ENCODE measurements around the gene ARHGEF2.

DNA sequence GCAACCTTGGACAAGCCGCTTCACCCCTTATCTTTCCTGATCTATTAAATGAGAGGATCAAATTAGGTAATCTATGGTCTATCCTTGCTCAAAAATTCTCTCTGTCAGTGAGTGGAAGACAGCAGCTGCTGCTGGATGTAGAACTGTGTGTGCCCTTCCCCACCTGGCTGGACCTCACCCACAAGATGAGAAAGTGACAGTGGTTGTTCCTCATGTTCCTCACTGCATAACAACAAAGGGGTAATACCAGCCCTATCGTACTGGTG, 25.5 kb upstream of the ARHGEF2 start:
- TF ChIP-seq, protein P1, sequence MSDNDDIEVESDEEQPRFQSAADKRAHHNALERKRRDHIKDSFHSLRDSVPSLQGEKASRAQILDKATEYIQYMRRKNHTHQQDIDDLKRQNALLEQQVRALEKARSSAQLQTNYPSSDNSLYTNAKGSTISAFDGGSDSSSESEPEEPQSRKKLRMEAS (IDR thresholded peaks at IDR 0.05; ENCODE audit: insufficient read depth, insufficient read length): no peak
- TF ChIP-seq EZH2 (IDR thresholded peaks at IDR 0.05; ENCODE audit: borderline replicate concordance, low read depth, low read length, severe bottlenecking): no peak
- TF ChIP-seq POLR2AphosphoS5 (IDR thresholded peaks at IDR 0.05; ENCODE audit: insufficient read depth, low read depth, low read length): no peak
- TF ChIP-seq, protein P2, sequence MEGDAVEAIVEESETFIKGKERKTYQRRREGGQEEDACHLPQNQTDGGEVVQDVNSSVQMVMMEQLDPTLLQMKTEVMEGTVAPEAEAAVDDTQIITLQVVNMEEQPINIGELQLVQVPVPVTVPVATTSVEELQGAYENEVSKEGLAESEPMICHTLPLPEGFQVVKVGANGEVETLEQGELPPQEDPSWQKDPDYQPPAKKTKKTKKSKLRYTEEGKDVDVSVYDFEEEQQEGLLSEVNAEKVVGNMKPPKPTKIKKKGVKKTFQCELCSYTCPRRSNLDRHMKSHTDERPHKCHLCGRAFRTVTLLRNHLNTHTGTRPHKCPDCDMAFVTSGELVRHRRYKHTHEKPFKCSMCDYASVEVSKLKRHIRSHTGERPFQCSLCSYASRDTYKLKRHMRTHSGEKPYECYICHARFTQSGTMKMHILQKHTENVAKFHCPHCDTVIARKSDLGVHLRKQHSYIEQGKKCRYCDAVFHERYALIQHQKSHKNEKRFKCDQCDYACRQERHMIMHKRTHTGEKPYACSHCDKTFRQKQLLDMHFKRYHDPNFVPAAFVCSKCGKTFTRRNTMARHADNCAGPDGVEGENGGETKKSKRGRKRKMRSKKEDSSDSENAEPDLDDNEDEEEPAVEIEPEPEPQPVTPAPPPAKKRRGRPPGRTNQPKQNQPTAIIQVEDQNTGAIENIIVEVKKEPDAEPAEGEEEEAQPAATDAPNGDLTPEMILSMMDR (IDR thresholded peaks at IDR 0.05; ENCODE audit: extremely low read depth in 1 of 2, insufficient read depth in 1 of 2, low read depth in 1 of 2, low read length in 2 of 2): no peak
- TF ChIP-seq FOS (IDR thresholded peaks at IDR 0.05; ENCODE audit: borderline replicate concordance, insufficient read depth, low read length): no peak
- no peak for TF ChIP-seq POLR2A (IDR thresholded peaks at IDR 0.05; ENCODE audit: low read depth, low read length)
- TF ChIP-seq JUN (IDR thresholded peaks at IDR 0.05; ENCODE audit: borderline replicate concordance, insufficient read depth, insufficient read length, low read depth): no peak

Data from endothelial cell of umbilical vein (primary cell).